Lower leg skin (tissue), 4 donors: ENCODE measurements around the gene PTGES3L. TPM values are rescaled to one million over a fixed set of nuclear protein-coding genes. Genes with fewer than 3 reads are reported as not detected.
"Not testable (repeated sequence)": the region's sequence is repeated elsewhere in the genome, so short reads cannot be mapped to it uniquely, and the experiment has no call there.

Source experiments
- DNase-seq, 2 donors: peaks; one replicate each; pipeline ENCODE4 v3.0.0-alpha.2; 2019; ENCODE audit warnings: low spot score in 2 of 2
- H3K4me3 ChIP-seq: fragments of 200-600 bp; sonication (generic); 2 replicates; pipeline ENCODE4 v1.5.1; 2017; ENCODE audit warnings: mild to moderate bottlenecking, low read depth; ENCODE audit not compliant: poor library complexity, severe bottlenecking
- POLR2A ChIP-seq, 2 donors: fragments of 450-650 bp; IDR thresholded peaks; one replicate each; pipeline ENCODE4 v1.6.1; 2016 to 2017; ENCODE audit warnings: antibody characterized with exemption in 2 of 2, mild to moderate bottlenecking in 1 of 2, moderate library complexity in 1 of 2
- WGBS, 2 donors: methylation state at CpG; one replicate each; pipeline ENCODE4 v1.1.5; 2018; 5-methylcytosine and 5-hydroxymethylcytosine counted together
- intact Hi-C: fragments of 100-400 bp; cut with DNase I; formaldehyde crosslinking; loops from one replicate; pipeline ENCODE4 v1.15.0; 2023; ENCODE audit warnings: low total_unique reads
- total RNA-seq, 4 donors: library from RNA; depleted of rRNA; stranded (reverse); fragments of >200 nt; gene quantifications; one replicate each; pipeline ENCODE4 v1.1.0, GENCODE V29; 2016
- TF ChIP-seq, protein P1 (sequence below), 3 donors: fragments of 450-650 bp; IDR thresholded peaks; one replicate each; pipeline ENCODE4 v1.5.1; 2016; ENCODE audit warnings: antibody characterized with exemption in 3 of 3, mild to moderate bottlenecking in 3 of 3, moderate library complexity in 2 of 3

PTGES3L gene
- total RNA-seq, 4 donors from 2014 or later = 0.19 to 1.8 TPM; not detected in 2

DNA sequence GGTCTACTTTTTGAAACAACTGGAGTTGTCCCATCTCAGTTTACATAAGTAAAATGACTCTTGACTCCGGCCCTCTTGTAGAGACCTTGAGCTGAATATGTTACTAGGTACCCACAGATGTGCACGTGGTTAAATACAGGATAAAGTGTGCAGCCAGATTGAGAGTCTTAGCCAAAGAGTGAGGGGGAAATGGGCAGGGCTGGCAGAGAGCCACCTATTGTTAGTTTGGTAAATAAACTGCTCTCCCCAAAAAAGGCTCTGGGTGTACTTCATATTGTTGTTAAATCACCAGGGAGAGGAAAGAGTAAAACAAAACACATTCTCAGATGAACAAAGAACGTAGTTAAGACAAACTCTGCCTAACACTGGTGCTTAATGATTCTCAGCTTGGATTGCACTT lies 59.0 kb downstream of the PTGES3L start:
- 45 to 47% methylated on average over 3 of the region's 3 CpGs for WGBS, 2 donors
- TF ChIP-seq, protein P1, sequence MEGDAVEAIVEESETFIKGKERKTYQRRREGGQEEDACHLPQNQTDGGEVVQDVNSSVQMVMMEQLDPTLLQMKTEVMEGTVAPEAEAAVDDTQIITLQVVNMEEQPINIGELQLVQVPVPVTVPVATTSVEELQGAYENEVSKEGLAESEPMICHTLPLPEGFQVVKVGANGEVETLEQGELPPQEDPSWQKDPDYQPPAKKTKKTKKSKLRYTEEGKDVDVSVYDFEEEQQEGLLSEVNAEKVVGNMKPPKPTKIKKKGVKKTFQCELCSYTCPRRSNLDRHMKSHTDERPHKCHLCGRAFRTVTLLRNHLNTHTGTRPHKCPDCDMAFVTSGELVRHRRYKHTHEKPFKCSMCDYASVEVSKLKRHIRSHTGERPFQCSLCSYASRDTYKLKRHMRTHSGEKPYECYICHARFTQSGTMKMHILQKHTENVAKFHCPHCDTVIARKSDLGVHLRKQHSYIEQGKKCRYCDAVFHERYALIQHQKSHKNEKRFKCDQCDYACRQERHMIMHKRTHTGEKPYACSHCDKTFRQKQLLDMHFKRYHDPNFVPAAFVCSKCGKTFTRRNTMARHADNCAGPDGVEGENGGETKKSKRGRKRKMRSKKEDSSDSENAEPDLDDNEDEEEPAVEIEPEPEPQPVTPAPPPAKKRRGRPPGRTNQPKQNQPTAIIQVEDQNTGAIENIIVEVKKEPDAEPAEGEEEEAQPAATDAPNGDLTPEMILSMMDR (IDR thresholded peaks at IDR 0.05) = no peak
- TF ChIP-seq POLR2A (IDR thresholded peaks at IDR 0.05) = no peak
- intact Hi-C loops = no loop called here
- peak in 1 of 2 donors; percentile 16 for DNase-seq
- H3K4me3 ChIP-seq = no peak overlapping the region

DNA sequence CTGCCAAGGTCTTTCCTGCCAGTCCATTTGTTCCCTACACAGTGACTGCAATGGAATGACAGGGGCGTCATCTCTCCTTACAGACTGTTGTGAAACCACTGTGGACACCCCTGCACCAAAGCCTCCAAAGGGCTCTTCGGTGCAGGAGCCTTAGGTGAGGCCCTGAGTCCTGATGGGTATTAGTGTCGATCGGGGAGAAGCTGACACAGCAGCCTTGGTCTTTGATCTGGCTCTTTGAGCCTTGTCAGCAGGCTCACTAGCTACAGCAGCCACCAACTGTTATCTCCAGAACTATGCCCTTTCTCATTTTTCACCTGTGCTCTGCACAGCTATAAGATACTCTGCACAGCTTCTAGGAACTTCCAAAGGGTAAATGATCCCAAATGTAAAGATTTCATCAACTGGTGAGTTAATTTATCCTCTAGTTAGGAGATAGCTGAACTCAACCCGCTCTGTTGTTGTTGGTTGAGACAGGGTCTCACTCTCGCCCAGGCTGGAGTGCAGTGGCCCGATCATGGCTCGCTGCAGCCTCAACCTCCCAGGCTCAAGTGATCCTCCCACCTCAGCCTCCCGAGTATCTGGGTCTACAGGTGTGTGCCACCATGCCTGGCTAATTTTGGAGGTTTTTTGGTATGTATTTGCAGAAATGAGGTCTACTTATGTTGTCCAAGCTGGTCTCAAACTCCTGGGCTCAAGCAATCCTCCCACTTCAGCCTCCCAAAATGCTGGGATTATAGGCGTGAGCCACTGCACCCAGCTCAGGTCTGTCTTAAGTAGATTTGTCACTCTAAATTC lies 59.6 kb downstream of the PTGES3L start:
- intact Hi-C loops = no loop called here
- 82 to 87% methylated on average over 10 of the region's 10 CpGs for WGBS, 2 donors
- no peak for TF ChIP-seq POLR2A (IDR thresholded peaks at IDR 0.05)
- TF ChIP-seq, protein P1 (IDR thresholded peaks at IDR 0.05) = no peak
- no peak overlapping the region for H3K4me3 ChIP-seq
- DNase-seq = no peak

DNA sequence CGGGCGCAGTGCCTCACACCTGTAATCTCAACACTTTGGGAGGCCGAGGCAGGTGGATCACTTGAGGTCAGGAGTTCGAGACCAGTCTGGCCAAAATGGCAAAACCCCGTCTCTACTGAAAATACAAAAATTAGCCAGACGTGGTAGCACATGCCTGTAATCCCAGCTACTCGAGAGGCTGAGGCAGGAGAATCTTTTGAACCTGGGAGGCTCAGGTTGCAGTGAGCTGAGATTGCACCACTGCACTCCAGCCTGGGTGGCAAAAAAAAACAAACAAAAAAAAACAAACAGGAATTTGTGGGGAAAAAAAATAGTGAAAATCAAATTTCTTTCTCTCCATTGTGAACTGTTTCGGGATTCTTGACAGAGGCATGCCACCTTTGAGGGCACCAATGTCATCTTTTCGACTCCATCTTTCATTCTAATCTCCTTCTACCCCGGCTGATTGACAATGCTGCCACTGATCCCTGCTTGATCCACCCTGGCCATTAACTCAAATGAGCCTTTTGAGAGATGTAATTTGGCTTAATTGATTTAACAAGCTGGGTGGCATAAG lies 60.3 kb downstream of the PTGES3L start:
- 87 to 91% methylated on average over 10 of the region's 10 CpGs for WGBS, 2 donors
- DNase-seq, intact Hi-C loops, H3K4me3 ChIP-seq: not testable (repeated sequence)

DNA sequence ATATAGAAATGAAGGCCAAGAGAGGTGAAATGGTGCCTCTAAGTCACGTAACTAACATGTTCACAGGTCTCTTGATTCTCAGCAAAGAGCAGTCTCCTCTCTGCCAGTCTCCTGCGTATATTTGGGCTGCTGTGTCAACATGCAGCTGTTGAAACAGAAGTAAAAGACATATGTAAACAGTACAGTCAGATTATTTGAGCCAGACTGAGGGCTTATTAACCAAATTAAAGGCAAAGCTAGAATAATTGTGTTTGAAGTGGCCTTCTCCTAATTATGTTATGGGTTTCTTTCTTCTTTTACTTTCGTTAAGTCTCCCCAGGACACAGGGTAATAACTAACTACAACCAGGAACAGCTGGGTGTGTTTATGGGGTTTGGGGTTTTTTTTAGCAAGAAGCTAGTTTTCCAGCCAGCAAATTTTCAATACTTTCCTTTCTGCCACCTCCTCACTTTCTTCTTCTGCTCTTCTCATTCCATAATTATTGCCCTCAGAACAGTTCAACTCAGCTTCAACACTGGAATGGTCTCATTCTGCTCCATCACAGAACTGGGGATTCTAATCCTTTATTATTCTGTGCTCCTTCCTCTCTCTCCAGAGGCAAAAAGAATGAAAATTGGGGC lies 60.9 kb downstream of the PTGES3L start:
- 58% methylated on average over 3 of the region's 3 CpGs for WGBS, 2 donors
- no peak for DNase-seq
- H3K4me3 ChIP-seq = no peak overlapping the region
- no peak for TF ChIP-seq POLR2A (IDR thresholded peaks at IDR 0.05)
- TF ChIP-seq, protein P1 (IDR thresholded peaks at IDR 0.05) = no peak
- intact Hi-C loops = no loop called here

Other genes with a start within 250 kb of the PTGES3L start
- gene EZH1, start 235.0 kb downstream of the PTGES3L start, total RNA-seq = 10 to 100 TPM; 32.7 to 71.9 (median 43.9) TPM
- 10 to 100 TPM in 3 of 4 donors, 1 to 10 TPM in 1; 9.6 to 34.2 (median 12.0) TPM for gene RAMP2, start 218.9 kb downstream of the PTGES3L start, total RNA-seq
- gene VPS25, start 206.6 kb downstream of the PTGES3L start, total RNA-seq = 10 to 100 TPM; 39.2 to 79.8 (median 61.0) TPM
- gene WNK4, start 199.5 kb downstream of the PTGES3L start, total RNA-seq = 1 to 10 TPM in 1 of 4 donors, under 1 TPM in 1, not detected in 2; 0.62 to 1.0 TPM
- 10 to 100 TPM; 40.7 to 64.0 (median 61.1) TPM for gene COA3, start 181.4 kb downstream of the PTGES3L start, total RNA-seq
- gene CNTD1, start 181.2 kb downstream of the PTGES3L start, total RNA-seq = 1 to 10 TPM in 1 of 4 donors, under 1 TPM in 1, not detected in 2; 0.17 to 1.4 TPM
- gene BECN1, start 155.8 kb downstream of the PTGES3L start, total RNA-seq = 100 to 1,000 TPM in 2 of 4 donors, 10 to 100 TPM in 2; 70.7 to 113 (median 93.0) TPM
- 10 to 100 TPM; 56.2 to 82.0 (median 75.1) TPM for gene PSME3, start 146.7 kb downstream of the PTGES3L start, total RNA-seq
- gene AOC2, start 135.5 kb downstream of the PTGES3L start, total RNA-seq = 1 to 10 TPM in 3 of 4 donors, under 1 TPM in 1; 0.52 to 2.4 (median 1.2) TPM
- 10 to 100 TPM in 1 of 4 donors, 1 to 10 TPM in 3; 4.7 to 11.2 (median 8.1) TPM for gene AOC3, start 128.9 kb downstream of the PTGES3L start, total RNA-seq
- not detected for gene G6PC1, start 79.3 kb downstream of the PTGES3L start, total RNA-seq
- 10 to 100 TPM; 10.3 to 21.7 (median 17.2) TPM for gene AARSD1, start 15.6 kb downstream of the PTGES3L start, total RNA-seq
- 10 to 100 TPM; 12.6 to 16.0 (median 13.0) TPM for gene RUNDC1, start 485 bp upstream of the PTGES3L start, total RNA-seq
- 1,000 to 10,000 TPM; 1,091 to 1,783 (median 1,434) TPM for gene RPL27, start 18.3 kb upstream of the PTGES3L start, total RNA-seq
- 10 to 100 TPM in 3 of 4 donors, 1 to 10 TPM in 1; 7.6 to 18.5 (median 16.9) TPM for gene IFI35, start 26.7 kb upstream of the PTGES3L start, total RNA-seq
- 100 to 1,000 TPM; 209 to 329 (median 254) TPM for gene VAT1, start 42.3 kb upstream of the PTGES3L start, total RNA-seq
- gene RND2, start 45.2 kb upstream of the PTGES3L start, total RNA-seq = 1 to 10 TPM in 2 of 4 donors, under 1 TPM in 2; 0.65 to 2.7 (median 1.0) TPM
- gene BRCA1, start 145.3 kb upstream of the PTGES3L start, total RNA-seq = 1 to 10 TPM; 4.5 to 7.6 (median 5.8) TPM
- gene NBR1, start 191.1 kb upstream of the PTGES3L start, total RNA-seq = 100 to 1,000 TPM in 1 of 4 donors, 10 to 100 TPM in 3; 84.3 to 101 (median 91.4) TPM
- 1 to 10 TPM in 3 of 4 donors, under 1 TPM in 1; 0.57 to 4.6 (median 1.4) TPM for gene TMEM106A, start 231.8 kb upstream of the PTGES3L start, total RNA-seq
- not detected for gene CCDC200, start 248.5 kb upstream of the PTGES3L start, total RNA-seq